ENCODE results near the gene STK32A.

DNA sequence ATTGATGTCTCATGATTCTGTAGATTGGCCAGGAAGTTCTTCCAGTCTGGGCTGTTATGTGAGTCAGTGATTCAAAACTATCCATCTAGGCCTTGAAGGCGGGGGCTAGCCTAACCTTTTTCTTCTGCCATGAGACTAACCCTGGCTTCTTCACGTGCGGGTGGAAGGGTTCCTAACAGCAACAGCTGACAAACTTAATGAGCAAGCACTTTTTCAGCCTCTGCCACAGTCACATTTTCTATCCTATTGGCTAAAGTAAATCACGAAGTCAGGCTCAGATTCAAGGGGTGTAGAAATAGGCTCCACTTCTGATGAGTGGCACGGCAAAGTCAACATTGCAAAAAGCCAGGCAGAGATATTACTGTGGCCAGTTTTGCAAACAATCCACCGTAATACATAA, 68.4 kb downstream of the STK32A start:
- TF ChIP-seq POLR2A (IDR thresholded peaks at IDR 0.05), result no peak
- TF ChIP-seq, protein P1, sequence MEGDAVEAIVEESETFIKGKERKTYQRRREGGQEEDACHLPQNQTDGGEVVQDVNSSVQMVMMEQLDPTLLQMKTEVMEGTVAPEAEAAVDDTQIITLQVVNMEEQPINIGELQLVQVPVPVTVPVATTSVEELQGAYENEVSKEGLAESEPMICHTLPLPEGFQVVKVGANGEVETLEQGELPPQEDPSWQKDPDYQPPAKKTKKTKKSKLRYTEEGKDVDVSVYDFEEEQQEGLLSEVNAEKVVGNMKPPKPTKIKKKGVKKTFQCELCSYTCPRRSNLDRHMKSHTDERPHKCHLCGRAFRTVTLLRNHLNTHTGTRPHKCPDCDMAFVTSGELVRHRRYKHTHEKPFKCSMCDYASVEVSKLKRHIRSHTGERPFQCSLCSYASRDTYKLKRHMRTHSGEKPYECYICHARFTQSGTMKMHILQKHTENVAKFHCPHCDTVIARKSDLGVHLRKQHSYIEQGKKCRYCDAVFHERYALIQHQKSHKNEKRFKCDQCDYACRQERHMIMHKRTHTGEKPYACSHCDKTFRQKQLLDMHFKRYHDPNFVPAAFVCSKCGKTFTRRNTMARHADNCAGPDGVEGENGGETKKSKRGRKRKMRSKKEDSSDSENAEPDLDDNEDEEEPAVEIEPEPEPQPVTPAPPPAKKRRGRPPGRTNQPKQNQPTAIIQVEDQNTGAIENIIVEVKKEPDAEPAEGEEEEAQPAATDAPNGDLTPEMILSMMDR (IDR thresholded peaks at IDR 0.05), result no peak
